Activated CD4-positive, CD25-positive, alpha-beta regulatory T cell (primary cell): ENCODE results near the gene DFFA.
"Not testable (repeated sequence)": the region's sequence is repeated elsewhere in the genome, so short reads cannot be mapped to it uniquely, and the experiment has no call there.

ENCODE experiments used
- DNase-seq, 4 experiments: peaks; one replicate each; lab custom pipeline; 2025; lab: John Stamatoyannopoulos, UW

Gene DFFA

DNA sequence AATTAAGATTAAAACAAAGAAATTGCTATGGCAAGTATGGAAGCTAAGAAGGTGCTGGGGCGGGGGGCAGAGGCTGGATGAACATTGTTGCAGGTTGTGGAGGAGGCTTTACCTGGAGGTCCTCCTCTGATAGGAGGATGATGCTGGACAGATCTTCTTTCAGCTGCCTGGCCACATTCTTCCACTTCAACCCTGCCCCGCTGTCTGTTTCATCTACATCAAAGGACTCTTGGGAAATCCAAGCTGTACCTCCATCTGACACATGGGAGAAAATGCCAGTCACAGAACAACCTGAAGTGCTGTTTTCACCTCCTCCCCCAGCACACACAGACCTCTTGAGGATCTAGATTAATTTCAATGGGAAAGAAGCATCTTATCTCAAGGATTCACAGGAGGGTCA, 5.3 kb downstream of the DFFA start:
- no peak for DNase-seq

DNA sequence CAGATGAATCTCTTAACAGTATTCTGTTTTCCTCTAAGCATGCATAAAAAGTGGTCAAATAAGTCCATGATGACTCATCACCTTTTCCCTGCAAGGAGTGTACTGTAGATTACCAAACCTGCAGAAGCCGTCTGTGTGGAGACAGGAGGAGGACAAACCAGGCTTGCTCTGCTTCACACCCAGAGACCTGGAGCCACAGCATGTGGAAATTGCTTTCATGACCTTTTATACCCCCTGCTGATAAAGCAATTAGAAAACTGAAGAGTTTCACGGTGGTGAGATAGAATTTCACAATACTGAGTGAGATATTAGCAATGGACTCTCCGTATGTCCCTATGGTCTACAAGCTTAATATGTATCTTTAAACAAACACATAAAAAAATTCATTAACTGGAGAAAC, 13.1 kb downstream of the DFFA start:
- DNase-seq: no peak

DNA sequence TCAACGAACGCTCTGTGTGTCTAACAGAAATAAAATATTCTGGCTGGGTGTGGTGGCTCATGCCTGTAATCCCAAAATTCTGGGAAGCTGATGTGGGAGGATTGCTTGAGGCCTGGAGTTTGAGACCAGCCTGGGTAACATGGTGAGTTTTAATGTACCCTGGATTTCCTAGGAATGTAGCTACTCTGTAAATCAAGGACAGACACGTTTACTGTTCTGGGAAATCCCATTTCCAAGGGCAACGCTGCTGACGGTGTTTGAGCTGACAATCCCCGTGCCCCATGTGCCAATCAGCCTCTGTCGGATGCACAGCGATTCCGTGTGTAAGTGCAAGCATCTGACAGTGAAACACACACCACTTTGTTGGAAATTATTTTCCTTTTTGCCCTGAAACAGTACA, 14.5 kb downstream of the DFFA start:
- no peak for DNase-seq

DNA sequence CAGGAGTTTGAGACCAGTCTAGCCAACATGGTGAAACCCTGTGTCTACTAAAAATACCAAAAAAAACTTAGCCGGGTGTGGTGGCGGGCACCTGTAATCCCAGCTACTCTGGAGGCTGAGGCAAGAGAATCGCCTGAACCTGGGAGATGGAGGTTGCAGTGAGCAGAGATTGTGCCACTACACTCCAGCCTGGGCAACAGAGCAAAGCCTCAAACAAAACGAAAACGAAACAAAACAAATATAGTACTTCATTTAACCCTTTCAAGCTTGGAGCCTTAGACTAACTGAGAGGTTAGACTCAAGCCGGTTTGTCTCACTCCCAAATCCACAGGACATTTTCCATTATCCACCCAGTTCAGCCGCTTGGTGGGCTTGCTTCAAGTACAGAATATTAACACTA, 14.9 kb downstream of the DFFA start:
- DNase-seq: not testable (repeated sequence)

DNA sequence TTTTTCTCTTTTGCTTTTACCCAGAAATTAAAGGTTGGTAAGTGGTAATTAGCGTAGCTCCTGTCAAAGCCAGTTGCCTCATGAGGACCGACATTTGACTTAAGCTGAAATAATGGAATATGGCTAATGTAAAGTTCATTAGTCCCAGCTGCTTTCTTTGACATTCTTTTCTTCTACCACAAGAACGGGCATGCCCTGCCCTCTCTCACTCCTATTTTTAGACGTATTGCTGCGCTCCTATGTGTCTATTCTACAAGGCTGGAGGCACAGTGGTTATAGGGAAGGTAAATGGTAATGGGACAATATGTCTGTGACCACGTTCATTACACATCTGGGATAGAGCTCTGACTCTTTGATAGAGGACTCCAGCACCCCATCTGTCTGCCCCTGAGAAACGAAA, 15.7 kb downstream of the DFFA start:
- no peak for DNase-seq

DNA sequence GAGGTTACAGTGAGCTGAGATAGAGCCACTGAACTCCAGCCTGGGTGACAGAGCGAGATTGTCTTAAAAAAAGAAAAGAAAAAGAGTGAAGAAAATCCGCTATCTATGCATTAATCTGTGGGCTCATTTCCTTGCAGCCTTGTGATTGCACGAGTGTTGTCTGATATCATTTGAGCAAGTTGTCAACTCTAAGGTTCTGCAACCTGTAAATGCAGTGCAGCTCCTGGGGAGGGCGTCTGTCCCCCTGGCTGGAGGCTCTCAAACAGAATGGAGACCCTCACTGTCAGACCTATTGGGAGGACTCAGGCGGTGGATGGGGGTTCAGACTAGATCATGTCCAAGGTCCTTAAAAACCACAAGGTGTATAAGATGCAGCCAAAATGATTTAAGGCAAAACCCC, 16.3 kb downstream of the DFFA start:
- DNase-seq: no peak

DNA sequence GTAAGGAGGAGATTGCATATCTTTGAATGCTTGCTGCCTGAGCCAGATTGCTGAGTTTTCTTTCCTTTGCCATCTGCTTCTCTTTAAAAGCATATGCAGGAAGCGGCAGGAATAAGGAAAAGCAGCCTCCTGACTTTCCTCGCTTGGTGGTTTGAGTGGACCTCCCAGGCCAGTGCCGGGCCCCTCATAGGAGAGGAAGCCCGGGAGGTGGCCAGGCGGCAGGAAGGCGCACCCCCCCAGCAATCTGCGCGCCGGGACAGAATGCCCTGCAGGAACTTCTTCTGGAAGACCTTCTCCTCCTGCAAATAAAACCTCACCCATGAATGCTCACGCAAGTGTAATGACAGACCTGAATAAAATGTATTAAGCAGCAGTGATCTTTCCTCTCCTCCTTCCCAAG, 21.0 kb downstream of the DFFA start:
- DNase-seq: no peak

DNA sequence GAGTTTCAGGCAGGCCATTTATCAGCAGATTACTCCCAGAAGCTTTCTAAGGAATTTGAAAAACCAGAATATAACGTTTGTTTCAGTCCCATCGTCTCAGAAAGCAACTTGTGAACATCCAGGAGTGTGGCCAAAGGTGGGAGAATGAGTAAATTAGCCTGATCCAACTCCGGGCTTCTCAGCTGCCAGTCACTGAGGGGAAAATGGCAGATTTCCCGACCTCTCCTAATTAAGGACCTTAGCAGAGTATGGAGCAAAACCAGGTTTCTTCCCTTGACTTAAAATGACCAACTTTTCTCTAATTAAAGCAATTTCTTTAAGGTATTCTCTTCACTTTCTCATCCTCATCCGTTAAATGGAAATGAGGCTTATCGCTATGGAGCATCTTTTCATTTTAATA, 21.5 kb downstream of the DFFA start:
- no peak for DNase-seq

DNA sequence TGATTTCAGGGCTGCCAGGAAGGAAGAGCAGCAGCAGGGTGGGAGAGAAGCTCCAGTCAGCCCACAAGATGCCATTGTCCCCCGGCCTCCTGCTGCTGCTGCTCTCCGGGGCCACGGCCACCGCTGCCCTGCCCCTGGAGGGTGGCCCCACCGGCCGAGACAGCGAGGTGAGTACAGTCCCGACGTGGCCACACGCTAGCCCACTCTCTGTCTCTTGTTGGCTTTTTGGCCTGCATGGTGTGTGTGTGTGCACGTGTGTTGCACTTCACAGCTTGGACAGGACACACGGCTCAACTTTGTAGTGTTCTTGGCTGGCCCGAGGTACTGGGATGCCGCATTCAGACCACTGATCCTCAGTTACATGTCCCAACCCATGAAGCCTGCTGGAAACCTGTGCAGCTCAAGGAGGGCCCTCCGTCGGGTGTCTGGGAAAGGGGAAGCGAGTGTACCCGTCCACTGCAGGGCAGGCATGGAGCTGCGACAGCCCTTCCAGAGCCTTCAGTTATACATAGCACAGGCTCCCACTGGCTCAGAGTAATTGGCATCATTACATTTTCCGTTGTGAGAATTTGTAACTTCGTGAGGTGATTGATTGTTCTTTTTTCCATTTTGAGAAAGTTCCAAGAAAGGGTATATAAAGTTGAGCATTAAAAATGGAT, 22.0 kb downstream of the DFFA start:
- no peak for DNase-seq

DNA sequence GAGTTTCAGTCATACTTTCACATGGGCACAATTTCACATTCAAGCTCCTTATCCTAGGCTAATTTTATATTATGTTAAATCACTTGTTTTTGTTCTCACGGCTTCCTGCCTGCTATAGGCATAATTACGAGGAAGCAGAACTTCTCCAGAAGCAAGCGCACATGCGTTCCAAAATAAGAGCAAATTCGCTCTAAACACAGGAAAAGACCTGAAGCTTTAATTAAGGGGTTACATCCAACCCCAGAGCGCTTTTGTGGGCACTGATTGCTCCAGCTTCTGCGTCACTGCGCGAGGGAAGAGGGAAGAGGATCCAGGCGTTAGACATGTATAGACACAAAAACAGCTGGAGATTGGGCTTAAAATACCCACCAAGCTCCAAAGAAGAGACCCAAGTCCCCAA, 22.6 kb downstream of the DFFA start, which contains the start of gene CORT:
TSS of gene CORT (plus strand) at position 281 of the 400 bp plus-strand sequence. CDS start 193 bp downstream, outside the sequence.
- no peak for DNase-seq

DNA sequence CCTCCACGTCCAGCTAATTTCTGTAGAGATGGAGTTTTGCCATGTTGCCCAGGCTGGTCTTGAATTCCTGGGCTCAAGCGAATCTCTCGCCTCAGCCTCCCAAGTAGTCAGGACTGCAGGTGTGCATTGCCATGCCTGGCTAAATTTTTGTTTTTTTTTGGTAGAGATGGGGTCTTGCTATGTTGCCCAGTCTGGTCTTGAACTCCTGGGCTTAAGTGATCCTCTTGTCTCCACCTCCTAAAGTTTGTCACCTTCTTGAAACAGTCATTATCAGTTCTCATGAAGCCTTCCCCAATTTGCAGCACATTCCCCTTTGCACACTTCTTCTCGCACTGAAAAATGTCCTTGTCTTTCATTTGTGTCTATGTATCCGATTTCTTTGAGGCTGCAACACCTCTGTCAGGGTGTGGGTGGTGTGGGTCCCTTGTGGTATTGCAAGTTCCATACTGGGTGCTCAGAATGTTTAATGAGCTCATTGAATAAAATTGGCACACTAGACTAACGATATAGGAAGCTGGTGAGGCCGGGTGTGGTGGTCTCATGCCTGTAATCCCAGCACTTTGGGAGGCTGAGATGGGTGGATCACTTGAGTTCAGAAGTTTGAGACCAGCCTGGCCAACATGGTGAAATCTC, 25.4 kb downstream of the DFFA start:
- no peak for DNase-seq

DNA sequence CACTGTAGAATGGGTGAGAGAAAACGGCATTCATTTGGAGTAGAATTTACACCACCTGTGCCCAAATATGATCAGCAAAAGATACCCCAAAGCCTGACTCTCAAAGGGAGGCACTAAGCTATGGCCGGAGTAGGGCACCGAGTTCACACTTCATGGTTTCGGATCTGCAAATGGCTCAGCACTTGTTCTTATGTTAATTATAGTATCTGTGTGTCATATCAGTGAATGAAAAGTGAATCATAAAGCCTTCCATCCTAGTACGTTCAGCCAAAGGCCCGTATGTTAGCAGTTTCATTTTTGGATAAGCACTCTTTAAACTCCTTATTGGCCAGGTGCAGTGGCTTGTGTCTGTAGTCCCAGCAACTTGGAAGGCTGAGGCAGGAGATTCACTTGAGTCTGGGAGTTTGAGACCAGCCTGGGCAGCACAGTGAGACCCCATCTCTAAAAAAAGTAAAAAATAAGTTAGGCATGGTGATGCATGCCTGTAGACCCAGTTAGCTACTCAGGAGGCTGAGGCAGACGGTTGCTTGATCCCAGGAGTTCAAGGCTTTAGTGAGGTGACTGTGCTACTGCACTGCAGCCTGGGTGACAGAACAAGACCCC, 27.4 kb downstream of the DFFA start:
- no peak for DNase-seq

DNA sequence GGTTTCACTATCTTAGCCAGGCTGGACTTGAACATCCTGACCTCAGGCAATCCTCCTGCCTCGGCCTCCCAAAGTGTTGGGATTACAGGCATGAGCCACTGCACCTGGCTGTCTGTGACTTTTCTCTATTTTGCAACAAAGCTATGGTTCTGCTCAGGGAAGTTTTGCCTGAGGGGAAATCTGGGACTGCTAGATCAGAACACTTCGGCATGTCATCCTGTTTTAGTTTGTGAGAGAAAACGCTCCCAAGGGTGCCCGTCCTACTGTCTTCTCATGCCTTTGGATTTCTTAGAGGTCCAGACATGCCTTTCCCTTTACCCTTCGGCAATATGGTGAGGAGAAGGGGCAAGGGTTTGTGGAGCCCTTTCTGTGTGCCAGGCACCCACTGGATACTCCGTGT, 28.1 kb downstream of the DFFA start:
- no peak for DNase-seq

DNA sequence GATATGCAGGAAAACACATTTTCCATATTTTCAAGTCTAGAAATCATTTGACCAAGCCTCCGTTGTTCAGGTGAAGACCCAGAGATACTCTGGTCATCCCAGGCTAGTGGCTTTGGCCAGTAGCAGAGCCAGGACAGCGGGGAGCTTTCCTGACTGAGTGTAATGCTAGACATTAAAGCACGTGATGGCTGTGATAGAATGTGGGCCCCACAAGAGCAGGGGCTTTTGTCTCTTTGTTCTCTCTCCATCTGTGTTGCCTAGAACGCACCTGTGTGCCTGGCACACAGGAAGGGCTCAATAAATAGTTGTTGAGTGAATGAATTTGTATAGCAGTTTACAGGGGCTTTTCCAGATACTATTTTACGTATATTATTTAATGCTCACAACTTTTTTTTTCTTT, 31.5 kb downstream of the DFFA start:
- DNase-seq: no peak

DNA sequence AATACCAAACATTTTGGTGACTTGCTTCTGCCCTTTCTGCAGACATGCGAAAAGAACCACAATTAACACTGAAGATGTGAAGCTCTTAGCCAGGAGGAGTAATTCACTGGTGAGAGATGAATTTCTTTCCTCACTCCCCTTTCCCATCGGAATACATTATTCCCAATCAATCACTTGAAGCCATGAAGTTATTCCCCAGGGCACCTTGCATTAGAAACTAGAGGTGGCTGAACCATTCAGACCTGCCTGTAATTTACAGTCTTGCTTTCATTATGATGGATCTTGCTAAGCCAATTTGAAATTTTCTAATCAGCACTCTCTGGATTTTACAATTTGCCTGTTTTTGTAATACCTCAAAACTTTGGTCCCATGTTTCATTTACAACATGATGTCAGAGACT, 32.0 kb downstream of the DFFA start:
- no peak for DNase-seq

DNA sequence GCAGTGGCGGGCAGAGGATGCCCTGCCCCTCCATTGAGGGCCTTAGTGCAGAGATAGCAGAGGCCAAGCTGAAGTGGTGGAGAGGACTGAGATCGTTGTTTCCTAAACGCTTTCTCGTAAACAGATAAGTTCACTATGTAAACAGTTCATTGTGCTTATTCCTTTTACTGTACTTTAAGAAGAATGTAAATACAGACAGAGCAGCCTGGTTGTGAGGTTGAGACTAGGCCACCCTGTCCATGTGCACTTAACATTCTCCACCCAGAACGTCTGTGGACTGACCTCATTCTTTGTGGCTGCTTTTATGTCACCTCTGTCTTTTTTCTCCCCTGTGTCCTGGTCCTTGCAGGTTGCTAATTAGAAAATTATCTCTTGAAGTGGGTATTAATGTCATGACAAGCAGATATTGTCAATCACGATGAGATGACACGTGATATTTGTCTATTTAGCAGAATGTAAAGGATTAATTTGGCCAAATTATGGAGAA, 33.6 kb downstream of the DFFA start:
- DNase-seq: no peak

DNA sequence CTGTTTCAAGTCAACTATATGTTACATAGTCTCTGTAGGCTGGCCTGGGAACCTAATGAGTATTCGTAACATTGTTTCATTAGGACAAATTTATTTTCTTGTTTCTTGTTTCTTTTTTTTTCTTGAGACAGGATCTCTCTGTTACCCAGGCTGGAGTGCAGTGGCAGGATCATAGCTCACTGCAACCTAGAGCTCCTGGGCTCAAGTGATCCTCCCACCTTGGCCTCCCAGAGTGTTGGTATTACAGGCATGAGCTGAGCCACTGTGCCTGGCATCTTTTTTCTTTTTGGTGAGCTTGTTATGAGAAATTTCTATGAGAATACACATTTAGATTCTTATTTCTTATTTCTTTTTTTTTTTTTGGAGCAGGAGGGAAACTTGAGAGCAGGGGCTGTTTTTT, 35.3 kb downstream of the DFFA start:
- no peak for DNase-seq

DNA sequence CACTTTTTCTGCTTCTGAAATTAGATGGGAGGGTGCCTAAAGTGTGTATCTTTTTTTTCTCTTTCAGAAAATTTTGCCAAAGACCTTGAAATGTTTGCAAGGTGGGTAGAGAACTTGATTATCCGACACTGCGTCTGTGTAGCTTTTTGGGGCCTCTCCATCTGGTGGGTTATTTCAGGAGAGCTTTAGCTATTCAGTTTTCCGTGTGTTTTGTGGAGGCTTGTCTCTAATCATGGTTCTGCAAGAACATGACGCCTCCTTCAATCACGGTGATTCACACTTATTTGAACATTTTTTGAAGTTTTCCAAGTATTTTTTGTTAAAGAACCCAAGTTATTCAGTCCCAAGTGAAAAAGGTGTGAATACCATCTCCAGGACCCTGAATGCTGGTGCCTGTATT, 37.7 kb downstream of the DFFA start:
- no peak for DNase-seq

DNA sequence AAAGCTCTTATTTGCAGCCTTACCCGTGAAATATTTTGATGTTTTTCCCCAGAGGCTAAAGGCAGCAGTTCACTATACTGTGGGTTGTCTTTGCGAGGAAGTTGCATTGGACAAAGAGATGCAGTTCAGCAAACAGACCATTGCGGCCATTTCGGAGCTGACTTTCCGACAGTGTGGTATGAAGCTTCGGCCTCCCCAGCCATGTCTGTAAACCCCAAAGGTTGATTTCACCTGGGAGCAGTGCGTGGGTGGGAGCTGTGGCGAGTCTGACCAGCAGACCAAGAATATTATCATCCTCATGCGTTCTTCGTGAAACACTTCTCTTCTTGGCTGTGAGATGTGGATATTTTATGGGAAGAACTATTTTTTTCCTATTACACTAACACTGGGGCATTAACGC, 38.5 kb downstream of the DFFA start:
- DNase-seq: no peak

DNA sequence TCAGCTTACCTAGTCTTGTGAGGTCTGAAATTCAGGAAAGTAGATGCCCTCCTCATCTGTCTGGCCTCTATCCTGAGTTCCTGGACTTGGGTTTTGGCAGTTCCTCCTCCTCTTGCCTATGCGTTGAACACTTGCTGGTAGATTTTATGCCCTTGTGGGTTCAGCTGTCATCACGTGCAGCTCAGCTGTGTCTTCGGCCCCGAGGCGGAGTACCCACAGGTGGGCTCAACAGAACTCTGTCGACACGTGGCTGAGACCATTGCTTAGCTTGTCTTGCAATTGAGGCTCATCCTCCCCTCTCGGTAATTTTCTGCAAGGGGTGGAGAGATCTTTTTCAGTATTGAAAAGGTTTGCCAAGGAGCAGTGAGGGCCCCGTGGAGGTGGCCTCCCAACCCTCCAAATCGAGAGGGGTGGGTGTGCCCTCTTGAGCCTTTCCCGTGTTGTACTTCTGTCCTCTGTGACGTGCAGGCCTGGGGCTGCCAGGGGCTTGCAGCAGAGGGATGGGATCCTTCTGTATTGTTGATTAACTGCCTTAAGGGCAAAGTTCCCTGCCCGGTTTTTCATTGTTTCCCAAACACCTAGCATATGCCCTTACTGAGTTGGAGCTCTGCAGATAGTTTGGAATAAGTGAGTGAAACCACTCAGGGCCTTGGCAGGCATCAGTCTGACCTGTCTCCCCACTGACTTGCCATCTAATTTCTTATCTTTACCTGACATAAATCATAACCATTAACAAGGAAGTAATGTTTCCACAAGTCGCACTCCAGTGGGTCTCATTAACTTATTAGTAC, 39.2 kb downstream of the DFFA start:
- DNase-seq: no peak

DNA sequence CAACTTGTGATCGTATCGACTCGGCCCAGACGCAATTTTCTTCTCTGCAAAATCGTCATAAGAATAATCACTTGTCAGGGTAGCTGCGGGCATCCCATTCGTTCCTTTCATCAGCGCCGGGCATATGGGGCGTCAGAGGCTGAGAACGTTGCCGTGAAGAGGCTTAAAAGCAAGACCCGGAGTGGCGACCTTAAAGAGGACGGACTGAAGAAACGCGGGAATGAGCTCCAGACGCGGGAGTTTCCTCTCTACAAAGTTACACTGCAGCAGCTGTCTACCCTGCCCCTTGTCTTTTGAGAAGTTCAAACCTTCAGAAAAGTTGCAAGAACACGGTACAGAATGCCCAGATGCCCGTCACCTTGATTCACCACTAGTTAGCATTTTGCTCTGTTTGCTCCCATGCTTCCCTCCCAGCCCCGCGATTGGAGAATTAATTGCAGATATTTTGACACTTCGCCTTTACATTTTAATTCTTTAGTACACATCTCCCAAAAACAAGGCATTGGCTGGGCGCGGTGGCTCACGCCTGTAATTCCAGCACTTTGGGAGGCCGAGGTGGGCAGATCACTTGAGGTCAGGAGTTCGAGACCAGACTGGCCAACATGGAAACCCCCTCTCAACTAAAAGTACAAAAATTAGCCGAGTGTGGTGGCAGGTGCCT, 41.1 kb downstream of the DFFA start:
- no peak for DNase-seq
